Choroid plexus epithelial cell (primary cell): Measurements from ENCODE around the gene ABHD14A.

Experiments used
- DNase-seq: peaks from one replicate; pipeline ENCODE4 v3.0.0-alpha.2; 2010; ENCODE audit warnings: low read depth
- H3K4me3 ChIP-seq: 2 replicates; pipeline ENCODE4 v1.5.1; 2011; ENCODE audit warnings: low read depth, mild to moderate bottlenecking, control low read depth, low read length, moderate library complexity
- TF ChIP-seq, protein P1 (sequence below): conservative IDR thresholded peaks from 2 replicates; pipeline ENCODE4 v1.5.1; 2011; ENCODE audit warnings: low read depth, mild to moderate bottlenecking, control low read depth, inconsistent platforms, low read length, moderate library complexity

ABHD14A gene

DNA sequence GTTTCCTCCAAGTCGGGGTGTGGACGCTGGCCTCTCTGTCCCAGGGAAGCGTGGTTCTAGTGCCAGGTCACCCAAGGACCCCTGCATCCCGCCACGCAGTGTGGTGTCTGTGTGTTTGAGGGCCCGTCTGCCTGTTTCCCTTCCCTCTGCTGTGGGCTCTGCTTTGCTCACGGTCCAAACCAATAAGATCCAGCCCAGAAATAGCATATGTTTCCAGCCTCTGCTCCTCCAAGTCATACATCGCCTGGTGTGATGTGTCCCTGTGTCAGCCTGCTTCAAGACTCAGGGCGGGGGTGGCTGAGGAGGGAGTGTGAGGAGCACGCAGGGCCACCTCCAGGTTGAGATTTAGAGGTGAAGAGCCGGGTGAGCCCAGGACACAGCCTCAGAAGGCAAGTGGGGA lies 42.7 kb downstream of the ABHD14A start:
- no peak overlapping the region for H3K4me3 ChIP-seq
- TF ChIP-seq, protein P1, sequence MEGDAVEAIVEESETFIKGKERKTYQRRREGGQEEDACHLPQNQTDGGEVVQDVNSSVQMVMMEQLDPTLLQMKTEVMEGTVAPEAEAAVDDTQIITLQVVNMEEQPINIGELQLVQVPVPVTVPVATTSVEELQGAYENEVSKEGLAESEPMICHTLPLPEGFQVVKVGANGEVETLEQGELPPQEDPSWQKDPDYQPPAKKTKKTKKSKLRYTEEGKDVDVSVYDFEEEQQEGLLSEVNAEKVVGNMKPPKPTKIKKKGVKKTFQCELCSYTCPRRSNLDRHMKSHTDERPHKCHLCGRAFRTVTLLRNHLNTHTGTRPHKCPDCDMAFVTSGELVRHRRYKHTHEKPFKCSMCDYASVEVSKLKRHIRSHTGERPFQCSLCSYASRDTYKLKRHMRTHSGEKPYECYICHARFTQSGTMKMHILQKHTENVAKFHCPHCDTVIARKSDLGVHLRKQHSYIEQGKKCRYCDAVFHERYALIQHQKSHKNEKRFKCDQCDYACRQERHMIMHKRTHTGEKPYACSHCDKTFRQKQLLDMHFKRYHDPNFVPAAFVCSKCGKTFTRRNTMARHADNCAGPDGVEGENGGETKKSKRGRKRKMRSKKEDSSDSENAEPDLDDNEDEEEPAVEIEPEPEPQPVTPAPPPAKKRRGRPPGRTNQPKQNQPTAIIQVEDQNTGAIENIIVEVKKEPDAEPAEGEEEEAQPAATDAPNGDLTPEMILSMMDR = no peak
- no peak for DNase-seq

DNA sequence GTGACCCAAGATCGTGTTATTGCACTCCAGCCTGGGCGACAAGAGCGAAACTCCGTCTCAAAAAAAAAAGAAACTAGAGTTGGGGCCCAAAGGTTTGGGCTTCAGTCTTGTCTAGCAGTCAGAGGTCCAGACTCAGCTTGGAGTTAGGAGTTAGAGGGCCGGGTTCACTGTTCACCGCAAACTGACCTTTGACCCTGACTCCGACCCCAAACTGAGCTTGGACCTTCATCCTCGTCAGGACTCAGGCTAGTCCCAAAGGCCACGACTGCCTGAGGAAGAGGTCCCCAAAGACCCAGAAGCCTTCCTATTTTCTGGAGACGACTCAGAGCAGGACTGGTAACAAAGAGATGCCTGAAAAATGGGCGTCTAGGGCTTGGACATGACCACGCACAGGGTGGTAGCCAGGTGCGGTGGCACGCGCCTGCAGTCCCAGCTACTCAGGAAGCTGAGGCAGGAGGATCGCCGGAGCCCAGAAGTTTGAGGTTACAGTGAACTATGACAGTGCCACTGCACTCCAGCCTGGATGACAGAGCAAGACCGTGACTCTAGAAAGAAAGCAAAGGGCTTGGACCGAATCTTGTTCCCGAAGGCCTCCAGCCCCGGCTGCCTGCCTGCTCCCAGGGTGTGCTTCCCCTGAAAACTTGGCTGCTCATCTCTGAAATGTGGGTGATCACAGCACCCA lies 43.6 kb downstream of the ABHD14A start:
- no peak for DNase-seq
- TF ChIP-seq, protein P1 = no peak
- H3K4me3 ChIP-seq = no peak overlapping the region

DNA sequence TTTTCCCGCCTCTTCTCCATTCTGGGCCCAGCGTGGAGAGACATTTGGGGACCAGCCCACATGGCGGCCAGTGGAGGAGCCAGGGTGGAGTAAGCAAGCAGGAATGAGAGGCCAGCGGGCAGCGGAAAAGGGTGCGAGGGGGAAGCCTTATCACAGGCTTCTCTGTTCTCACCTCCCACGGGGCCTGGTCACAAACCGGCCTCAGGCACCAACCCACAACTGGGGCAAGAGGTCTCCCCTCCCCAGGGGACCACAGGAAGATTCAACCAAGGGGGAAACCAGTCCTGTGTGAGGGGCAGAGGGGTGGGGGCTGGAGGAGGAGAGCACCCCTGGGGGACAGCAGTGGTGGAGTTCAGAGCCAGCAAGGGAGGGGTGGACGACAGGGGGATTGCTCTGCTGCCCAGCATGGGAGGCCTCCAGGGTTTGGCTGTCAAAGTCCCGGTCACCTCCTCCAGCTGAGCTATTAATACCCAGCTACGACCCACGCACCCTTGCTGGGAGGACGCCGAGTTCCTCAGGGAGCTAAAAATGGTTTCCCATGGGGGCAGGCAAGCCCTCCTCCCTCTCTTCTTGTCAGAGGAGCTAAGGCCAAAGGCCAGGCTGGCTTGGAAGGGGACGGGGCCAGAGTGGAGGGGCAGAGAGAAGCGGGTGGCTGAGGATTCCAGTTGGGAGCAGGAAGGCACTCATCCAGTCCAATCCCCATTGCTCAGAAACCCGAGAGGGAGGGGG lies 44.7 kb downstream of the ABHD14A start:
- TF ChIP-seq, protein P1 = no peak
- H3K4me3 ChIP-seq = no peak overlapping the region
- DNase-seq = no peak

DNA sequence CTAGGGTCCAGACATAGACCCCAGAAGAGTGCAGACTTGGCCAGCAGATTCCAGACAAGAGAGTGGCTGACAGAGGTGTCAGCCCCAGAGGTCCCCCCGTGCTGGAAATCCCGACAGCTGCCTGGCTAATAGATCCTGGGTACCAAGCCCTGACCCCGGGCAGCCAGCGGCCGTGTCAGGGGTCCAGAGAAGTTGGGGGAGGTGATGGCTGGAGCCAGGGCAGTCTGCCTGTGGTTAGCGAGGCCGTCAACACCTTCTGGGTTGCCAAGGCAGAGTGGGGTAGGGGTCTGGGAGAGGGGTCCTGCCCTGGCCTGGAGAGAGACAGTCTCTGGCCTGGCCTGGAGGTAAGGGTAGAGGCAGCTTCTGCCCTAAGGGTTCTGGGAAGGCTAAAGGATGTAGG lies 45.9 kb downstream of the ABHD14A start:
- no peak for DNase-seq
- TF ChIP-seq, protein P1 = no peak
- H3K4me3 ChIP-seq = no peak overlapping the region

DNA sequence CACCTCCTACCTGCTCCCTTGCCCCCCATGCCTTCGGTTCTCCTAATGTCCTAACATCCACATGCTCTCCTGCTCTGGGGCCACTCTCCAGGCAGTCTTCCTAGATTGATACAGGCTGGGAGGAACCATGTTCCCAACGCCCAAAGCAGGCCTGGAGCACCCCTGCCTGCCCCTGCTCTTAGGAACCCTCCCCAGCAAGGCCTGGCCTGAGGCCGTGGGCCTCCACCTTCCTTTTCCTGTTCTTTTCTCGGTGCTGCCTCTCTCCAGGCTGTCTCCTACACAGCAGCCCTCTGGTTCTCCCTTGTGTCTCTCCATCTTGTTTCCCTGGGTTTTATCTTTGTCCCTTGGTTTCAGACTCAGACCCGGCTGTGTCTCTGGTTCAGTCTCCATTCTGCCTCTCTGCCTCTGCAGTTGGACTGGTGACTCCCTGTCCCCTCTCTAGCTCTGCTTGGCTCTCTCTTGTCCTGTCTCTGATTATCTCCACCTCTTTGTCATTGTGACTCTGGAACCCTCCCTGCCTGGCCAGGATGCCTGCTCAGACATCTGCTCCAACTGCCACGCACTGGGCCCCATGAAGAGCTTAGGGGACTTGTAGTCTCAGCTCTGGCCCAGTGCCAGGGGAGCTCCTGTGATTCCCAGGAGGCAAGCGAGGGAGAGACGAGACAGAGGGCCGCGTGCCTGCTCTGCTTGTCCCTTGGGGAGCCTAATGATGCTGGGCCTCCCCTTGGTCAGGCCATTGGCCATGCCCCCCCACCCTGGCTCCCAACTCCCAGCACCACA lies 46.8 kb downstream of the ABHD14A start:
- no peak for DNase-seq
- no peak overlapping the region for H3K4me3 ChIP-seq
- TF ChIP-seq, protein P1 = no peak

DNA sequence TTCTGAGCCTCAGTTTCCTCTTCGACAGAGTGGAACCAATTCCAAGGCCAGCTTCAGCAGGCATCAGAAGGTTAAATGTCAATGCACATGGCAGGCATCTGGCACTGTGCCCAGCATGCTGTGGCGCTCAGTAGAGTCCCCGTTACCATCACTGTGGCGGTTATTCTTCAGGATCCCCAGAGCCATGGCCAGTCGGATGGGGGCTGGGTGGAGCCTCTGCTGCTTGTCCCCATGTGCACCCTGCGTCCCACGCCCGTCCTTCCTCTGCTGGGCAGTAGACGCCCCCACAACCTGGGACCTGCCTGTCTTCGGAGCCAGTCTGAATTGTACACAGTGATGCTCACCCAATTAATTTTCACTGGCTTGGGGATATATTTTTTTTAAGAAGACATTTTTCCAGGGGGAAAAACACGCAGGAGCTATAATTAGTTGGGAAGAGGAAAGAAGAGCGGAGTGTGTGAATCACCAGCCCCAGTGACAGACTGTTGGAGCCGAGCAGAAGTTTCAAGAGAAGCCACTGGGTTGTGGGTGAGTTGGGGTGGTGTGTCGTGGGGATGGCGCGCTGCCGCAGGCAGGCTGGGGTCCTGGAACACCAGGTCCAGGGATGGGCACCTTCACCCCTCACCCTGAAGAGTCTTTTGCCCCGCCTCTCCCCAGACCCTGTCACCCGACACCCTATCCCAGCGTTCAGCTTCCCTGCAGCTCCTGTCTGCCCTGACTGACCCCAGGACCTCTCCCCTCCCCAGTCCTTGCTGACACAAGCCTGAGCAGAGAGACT lies 47.6 kb downstream of the ABHD14A start:
- TF ChIP-seq, protein P1 = no peak
- no peak overlapping the region for H3K4me3 ChIP-seq
- no peak for DNase-seq
